ENCODE measurements around the gene PADI2.
"Not testable (repeated sequence)": the region's sequence is repeated elsewhere in the genome, so short reads cannot be mapped to it uniquely, and the experiment has no call there.

Gene PADI2

DNA sequence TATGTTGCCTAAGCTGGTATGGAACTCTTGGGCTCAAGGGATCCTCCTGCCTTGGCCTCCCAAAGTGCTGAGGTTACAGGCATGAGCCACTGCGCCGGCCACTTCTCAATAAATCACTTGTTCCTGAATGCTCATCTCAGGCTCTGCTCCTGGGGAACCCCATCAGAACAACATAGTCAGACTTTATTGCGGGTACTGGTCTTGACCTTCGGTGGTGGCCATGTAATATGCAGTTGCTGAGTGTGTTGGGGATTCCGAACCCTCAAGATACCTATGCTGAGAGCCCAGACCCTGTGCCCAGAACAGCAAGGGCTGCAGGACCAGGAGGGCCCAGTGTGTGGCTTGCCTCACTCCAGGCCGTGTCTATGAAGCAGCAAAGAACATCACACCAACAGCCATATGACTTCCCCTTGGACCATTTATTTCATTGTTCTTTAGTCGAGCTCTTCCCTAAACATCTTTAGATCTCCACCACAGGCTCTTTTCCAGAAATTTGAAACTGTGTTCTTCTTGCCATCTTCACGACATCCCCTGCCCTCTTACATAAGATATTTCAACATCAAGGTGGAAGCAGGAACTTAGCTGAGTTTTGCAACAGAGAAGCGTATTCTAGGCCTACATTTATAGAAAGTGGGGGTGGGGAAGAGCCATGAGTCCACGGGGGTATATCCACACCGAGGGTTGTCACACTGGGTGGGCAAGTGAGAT is 52.7 kb downstream of the PADI2 start:
- H3K36me3 ChIP-seq = no peaks in the 10 kb centered on the region
- no peaks in the 10 kb centered on the region for H3K9me3 ChIP-seq
- TF ChIP-seq, protein P1, sequence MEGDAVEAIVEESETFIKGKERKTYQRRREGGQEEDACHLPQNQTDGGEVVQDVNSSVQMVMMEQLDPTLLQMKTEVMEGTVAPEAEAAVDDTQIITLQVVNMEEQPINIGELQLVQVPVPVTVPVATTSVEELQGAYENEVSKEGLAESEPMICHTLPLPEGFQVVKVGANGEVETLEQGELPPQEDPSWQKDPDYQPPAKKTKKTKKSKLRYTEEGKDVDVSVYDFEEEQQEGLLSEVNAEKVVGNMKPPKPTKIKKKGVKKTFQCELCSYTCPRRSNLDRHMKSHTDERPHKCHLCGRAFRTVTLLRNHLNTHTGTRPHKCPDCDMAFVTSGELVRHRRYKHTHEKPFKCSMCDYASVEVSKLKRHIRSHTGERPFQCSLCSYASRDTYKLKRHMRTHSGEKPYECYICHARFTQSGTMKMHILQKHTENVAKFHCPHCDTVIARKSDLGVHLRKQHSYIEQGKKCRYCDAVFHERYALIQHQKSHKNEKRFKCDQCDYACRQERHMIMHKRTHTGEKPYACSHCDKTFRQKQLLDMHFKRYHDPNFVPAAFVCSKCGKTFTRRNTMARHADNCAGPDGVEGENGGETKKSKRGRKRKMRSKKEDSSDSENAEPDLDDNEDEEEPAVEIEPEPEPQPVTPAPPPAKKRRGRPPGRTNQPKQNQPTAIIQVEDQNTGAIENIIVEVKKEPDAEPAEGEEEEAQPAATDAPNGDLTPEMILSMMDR (IDR thresholded peaks at IDR 0.05; ENCODE audit: low read depth, low read length) = no peak
- no peak overlapping the region for H3K4me3 ChIP-seq (ENCODE audit: low read depth, low read length)
- no peak for DNase-seq
- no peaks in the 10 kb centered on the region for H3K4me1 ChIP-seq
- H3K27me3 ChIP-seq = no peaks in the 10 kb centered on the region

DNA sequence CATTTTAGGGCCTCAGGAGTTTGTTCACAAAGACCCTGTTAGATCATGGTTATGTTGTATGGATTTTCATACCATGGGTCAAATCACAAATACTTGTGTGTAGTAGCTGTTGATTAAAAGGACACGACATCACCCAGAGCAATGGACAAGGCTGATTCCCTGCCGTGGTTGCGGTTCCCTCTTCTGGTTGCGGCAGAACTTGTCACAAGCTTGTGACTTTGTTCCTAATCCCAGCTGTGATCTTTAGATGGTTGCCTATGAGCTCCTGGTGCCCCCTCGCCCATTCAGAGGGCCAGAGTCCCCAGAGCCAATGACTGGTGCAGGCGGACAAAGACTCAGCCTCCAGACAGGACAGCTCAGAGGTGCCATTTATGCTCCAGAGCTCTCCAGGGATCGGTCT is 53.6 kb downstream of the PADI2 start:
- H3K4me3 ChIP-seq (ENCODE audit: low read depth, low read length) = no peak overlapping the region
- TF ChIP-seq, protein P1 (IDR thresholded peaks at IDR 0.05; ENCODE audit: low read depth, low read length) = no peak
- no peaks in the 10 kb centered on the region for H3K36me3 ChIP-seq
- DNase-seq = no peak
- no peaks in the 10 kb centered on the region for H3K9me3 ChIP-seq
- no peaks in the 10 kb centered on the region for H3K4me1 ChIP-seq
- no peaks in the 10 kb centered on the region for H3K27me3 ChIP-seq

DNA sequence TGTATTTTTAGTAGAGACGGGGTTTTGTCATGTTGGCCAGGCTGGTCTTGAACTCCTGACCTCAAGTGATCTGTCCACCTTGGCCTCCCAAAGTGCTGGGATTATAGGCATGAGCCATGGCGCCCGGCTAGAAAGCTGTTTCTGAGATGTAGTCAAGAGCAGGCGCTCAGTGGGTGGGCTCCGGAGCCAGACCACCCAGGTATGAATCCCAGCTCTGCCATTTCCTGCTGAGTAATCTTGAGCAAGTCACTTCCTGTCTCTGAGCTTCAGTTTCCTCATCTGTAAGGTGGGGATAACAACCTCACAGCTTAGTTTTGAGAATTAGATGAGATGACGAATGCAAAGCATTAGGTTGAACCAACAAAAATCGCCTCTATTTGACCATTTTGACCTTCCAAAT is 56.5 kb downstream of the PADI2 start:
- H3K4me1 ChIP-seq; H3K27me3 ChIP-seq; H3K9me3 ChIP-seq; H3K36me3 ChIP-seq; DNase-seq; H3K4me3 ChIP-seq (ENCODE audit: low read depth, low read length): not testable (repeated sequence)

DNA sequence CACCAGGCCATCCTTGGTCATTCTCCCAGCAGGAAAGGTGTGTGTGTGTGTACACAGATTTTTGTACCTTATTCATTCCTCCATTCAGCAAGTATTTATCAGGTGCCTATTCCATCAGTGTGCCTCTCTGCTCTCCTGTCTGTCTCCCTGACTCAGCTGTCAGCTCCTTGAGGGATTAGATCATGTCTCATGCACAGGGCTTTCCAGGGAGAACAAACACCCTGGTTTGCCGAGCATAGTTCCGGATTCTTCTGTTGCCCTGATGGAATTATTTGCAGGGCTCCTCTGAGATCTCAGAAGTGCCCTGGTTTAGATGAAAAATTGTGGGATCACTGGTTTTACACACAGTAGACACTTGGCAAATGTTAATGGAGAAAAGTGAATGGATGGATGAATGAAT is 57.4 kb downstream of the PADI2 start:
- TF ChIP-seq, protein P1 (IDR thresholded peaks at IDR 0.05; ENCODE audit: low read depth, low read length) = no peak
- H3K4me3 ChIP-seq (ENCODE audit: low read depth, low read length) = no peak overlapping the region
- no peaks in the 10 kb centered on the region for H3K27me3 ChIP-seq
- DNase-seq = no peak
- H3K9me3 ChIP-seq = no peaks in the 10 kb centered on the region
- H3K4me1 ChIP-seq = no peaks in the 10 kb centered on the region
- H3K36me3 ChIP-seq = no peaks in the 10 kb centered on the region

DNA sequence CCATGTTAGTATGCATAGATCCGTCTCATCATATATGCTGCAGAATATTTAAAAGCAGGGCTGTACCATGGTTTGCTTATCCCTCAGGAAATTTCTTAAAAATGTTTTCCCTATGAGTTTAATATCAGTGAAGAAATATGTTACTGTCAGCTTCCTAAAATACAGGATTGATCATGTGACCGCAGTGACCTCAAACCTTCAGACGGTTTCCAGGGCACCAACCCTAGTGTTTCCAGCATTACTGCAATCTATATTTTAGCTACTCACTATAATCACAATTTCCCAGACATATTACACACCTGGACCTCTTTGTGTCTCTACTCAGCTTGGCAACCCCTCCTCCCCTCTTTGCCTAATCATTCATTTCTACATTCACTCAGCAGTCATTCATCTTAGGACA is 57.8 kb downstream of the PADI2 start:
- Histone ChIP-seq H3K27me3 (no peaks in the 10 kb centered on the region), H3K4me3 (ENCODE audit: low read depth, low read length) (no peak overlapping the region), H3K9me3 (no peaks in the 10 kb centered on the region), H3K4me1 (no peaks in the 10 kb centered on the region), H3K36me3 (no peaks in the 10 kb centered on the region)
- DNase-seq = no peak
- TF ChIP-seq, protein P1 (IDR thresholded peaks at IDR 0.05; ENCODE audit: low read depth, low read length) = no peak

DNA sequence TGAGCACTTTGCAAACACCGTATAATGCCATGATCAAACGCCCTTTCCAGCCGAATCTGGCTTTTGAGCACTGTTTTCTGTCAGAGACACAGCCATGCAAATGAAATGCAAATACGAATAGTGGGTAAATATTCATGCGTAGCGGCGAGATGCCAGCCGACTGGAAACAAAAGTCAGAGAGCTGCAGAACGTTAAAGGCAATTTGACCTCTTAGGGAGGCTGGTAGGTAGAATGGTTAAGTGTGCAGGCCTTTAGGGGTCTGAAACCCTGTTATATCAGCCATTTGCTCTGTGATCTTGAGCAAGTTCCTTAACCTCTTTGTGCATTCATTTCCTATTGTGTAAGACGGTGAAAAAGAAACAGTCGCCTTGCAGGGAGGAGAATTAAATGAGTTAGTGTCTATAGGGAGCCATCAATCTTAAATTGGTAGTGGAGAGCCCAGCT is 58.9 kb downstream of the PADI2 start:
- DNase-seq = no peak
- TF ChIP-seq, protein P1 (IDR thresholded peaks at IDR 0.05; ENCODE audit: low read depth, low read length) = no peak
- Histone ChIP-seq H3K27me3 (no peaks in the 10 kb centered on the region), H3K36me3 (no peaks in the 10 kb centered on the region), H3K9me3 (no peaks in the 10 kb centered on the region), H3K4me3 (ENCODE audit: low read depth, low read length) (no peak overlapping the region), H3K4me1 (no peaks in the 10 kb centered on the region)

All from BE2C (cell line).